ENCODE data around the gene MCUR1.
"Not testable (repeated sequence)": the region's sequence is repeated elsewhere in the genome, so short reads cannot be mapped to it uniquely, and the experiment has no call there.

Gene MCUR1, protein sequence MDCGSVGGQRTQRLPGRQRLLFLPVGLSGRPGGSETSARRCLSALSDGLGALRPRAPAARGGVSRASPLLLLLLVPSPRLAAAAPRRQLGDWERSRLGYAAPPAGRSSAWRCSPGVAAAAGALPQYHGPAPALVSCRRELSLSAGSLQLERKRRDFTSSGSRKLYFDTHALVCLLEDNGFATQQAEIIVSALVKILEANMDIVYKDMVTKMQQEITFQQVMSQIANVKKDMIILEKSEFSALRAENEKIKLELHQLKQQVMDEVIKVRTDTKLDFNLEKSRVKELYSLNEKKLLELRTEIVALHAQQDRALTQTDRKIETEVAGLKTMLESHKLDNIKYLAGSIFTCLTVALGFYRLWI

DNA sequence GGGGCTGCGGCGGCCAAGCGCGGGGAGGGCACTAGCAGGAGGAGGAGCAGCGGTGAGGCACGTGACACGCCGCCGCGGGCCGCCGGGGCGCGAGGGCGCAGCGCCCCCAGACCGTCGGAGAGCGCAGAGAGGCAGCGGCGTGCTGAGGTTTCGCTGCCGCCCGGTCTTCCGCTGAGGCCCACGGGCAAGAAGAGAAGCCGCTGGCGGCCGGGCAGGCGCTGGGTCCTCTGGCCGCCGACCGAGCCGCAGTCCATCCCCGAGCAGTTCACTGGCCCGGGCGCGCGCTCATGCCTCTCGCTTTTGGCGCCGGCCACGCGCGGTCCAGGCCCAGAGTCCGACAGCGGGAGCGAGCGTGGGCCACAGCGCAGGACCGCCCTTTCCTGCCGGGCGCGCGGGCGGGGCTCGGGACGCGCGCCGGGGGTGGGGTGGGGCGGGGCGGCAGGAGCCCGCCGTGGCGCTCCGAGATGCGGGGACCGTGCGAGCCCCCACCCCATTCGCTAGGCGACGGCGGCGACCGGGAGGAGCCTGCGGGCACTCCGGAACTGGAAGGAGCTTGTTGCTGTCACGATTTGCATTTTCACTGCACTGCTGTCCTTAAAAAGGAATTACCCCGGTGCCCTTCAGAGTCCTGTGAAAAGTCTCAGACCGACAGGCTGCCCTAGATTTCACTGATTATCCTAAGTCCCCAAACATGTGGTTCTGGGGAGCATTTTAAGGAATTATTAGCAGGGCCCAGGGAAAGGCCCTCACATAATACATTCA is at the start of gene MCUR1:
TSS of gene MCUR1 (minus strand) at position 382 of the 762 bp plus-strand sequence. CDS start at position 254, 128 bp downstream.
- DNase-seq (ENCODE audit: low read depth) = peak; percentile 50

DNA sequence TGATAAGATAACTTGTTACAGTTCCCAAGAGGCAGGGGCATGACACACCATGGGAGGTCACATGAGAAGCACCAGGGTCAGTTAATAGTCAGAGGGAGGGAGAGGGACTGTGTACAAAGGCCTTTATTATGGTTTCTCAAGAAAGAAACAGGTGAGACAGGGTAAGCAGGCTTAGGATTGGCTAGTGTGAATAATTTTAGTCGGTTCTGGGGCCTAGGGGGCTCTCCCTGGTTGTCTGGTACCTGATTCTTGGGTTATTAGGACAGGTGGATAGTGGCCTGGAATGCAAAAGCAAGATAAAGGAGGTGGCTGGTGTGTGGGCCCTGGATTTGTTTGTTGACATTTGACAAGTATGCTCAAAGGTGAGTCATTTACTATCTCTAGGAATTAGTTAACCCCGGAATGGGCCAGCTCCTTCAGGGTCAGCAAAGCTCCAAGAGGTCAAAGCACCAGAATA is 49.4 kb upstream of the MCUR1 start:
- no peak for DNase-seq (ENCODE audit: low read depth)

DNA sequence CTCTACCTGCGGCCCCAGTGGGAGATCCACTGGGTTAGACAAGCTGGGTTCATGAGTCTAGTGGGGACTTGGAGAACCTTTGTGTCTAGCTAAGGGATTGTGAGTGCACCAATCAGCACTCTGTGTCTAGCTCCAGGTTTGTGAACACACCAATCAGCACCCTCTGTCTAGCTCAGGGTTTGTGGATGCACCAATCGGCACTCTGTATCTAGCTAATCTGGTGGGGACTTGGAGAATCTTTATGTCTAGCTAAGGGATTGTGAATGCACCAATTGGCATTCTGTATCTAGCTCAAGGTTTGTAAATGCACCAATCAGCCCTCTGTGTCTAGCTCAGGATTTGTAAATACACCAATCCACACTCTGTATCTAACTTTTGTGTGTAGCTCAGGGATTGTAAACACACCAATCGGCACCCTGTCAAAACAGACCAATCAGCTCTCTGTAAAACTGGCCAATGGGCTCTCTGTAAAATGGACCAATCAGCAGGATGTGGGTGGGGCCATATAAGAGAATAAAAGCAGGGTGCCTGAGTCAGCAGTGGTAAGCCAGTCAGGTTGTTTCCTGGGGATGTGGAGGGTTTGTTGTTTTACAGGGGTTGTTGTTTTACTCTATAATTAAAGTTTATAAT is 46.3 kb upstream of the MCUR1 start:
- DNase-seq (ENCODE audit: low read depth) = not testable (repeated sequence)

DNA sequence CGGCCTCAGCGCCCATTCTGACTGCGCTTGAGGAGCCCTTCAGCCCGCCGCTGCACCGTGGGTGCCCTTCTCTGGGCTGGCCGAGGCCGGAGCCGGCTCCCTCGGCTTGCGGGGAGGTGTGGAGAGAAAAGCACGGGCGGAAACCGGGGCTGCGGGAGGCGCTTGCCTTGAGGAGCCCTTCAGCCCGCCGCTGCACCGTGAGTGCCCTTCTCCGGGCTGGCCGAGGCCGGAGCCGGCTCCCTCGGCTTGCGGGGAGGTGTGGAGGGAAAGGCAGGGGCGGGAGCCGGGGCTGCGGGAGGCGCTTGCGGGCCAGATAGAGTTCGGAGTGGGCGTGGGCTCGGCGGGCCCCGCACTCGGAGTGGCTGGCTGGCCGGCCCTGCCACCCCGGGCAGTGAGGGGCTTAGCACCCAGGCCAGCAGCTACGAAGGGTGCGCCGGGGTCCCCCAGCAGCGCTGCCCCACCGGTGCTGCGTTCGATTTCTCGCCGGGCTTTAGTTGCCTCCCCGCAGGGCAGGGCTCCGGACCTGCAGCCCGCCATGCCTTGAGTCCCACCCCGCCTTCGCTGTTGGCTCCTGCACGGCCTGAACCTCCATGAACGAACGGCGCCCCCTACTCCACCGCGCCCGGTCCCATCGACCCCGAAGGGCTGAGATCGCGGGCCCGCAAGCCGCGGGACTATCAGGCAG is 45.7 kb upstream of the MCUR1 start:
- no peak for DNase-seq (ENCODE audit: low read depth)

DNA sequence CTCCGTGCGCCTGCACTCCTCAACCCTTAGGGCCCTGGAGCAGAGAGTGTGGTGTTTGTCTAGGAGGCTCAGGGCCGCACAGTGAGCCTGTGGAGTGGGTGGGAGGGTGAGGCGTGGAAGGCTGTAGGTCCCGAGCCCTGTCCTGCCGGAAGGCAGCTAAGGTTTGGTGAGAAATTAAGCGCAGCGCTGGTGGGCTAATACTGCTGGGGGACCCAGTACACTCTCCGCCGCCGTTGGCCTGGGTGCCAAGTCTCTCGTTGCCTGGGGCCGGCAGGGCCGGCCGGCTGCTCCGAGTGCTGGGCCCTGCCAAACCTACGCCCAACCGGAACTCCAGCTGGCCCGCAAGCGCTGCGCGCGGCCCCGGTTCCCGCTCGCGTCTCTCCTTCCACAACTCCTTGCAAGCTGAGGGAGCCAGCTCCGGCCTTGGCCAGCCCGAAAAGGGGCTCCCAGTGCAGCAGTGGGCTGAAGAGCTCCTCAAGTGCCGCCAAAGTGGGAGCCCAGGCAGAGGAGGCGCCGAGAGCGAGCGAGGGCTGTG is 40.4 kb upstream of the MCUR1 start:
- DNase-seq (ENCODE audit: low read depth) = no peak

DNA sequence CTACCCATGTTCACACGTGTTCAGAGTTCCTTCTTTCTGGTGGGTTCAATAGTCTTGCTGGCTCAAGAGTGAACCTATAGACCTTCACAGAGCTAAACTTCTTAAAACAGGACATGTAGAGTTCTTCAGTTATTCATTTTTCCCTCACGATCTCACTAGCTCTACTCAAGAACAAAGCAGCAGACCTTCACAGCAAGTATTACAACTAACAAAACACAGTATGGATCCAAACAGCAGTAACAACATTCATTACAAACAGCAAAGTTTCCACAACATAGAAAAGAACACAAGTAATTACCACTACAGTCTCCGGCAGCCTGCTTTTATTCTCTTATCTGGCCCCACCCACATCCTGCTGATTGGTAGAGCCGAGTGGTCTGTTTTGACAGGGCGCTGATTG is 39.5 kb upstream of the MCUR1 start:
- no peak for DNase-seq (ENCODE audit: low read depth)

DNA sequence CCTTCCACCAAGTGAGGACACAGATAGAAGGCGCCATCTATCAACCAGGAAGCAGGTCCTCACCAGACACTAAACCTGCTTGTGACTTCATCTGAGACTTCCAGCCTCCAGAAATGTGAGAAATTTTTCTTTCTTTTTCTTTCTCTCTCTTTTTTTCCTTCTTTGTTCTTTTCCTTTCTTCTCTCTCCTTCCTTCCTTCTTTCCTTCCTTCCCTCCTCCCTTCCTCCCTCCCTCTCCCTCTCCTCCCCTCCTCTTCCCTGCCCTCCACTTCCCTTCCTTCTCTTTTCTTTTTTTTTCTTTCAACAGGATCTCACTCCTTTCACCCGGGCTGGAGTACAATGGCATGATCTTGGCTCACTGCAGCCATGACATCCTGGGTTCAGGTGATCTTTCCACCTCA is 37.4 kb upstream of the MCUR1 start:
- DNase-seq (ENCODE audit: low read depth) = no peak

DNA sequence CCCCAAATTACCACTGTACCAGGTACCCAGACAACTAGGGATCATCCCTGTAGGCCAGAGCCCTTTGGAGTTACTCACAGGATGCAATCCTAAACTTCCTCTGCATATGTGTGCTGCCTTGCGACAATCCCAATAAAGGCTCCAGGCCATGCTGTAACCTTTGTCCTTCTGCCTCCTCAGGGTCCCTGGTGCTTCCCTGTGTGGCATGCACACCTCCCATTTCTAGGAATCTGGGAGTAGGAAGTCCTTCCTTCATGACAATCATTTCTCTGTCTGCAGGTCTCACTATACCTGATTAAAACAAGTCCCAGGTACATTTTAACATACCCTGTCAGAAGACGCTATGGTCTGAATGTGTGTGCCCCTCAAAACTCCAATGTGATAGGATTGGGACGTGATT is 37.0 kb upstream of the MCUR1 start:
- no peak for DNase-seq (ENCODE audit: low read depth)

DNA sequence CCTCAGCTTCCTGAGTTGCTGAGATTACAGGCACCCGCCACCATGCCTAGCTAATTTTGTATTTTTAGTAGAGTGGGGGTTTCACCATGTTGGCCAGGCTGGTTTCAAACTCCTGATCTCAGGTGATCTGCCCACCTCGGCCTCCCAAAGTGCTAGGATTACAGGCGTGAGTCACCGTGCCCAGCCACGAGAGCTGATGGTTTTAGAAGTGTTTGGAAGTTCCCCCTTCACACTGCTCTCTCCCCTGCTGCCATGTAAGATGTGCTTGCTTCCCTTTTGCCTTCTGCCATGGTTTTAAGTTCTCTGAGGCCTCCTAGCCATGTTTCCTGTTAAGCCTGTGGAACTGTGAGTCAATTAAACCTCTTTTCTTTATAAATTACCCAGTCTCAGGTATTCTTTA is 36.3 kb upstream of the MCUR1 start:
- not testable (repeated sequence) for DNase-seq (ENCODE audit: low read depth)

DNA sequence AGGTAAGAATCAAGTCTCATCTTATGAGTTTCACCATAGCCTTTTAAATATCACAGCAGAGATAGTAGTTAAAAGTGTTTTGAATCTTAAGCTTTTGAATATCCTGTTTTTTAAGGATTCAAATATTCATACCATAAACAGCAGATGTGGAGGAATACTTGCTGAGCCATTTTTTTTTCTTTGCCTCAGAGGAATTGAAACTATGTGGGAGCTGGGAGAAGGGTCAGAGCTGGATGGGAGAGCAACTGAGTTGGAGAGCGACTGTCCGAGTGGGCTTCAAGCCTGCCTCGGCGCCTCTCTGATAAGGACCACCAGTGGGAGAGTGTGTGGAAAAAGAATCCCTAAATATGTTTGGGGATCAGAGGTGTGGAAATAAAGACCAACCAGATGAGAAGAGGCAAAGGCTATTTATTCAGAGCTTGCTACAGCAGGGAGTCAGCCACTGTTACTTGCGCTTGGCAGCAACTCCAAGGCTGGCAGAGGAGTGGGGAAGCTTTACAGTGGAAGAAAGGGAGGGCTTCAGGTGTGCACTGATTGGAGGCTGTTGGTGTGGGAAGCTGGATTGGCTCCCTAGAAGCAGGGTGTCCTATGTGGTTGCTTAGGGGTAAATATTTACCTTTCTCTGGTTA is 34.3 kb upstream of the MCUR1 start:
- no peak for DNase-seq (ENCODE audit: low read depth)

DNA sequence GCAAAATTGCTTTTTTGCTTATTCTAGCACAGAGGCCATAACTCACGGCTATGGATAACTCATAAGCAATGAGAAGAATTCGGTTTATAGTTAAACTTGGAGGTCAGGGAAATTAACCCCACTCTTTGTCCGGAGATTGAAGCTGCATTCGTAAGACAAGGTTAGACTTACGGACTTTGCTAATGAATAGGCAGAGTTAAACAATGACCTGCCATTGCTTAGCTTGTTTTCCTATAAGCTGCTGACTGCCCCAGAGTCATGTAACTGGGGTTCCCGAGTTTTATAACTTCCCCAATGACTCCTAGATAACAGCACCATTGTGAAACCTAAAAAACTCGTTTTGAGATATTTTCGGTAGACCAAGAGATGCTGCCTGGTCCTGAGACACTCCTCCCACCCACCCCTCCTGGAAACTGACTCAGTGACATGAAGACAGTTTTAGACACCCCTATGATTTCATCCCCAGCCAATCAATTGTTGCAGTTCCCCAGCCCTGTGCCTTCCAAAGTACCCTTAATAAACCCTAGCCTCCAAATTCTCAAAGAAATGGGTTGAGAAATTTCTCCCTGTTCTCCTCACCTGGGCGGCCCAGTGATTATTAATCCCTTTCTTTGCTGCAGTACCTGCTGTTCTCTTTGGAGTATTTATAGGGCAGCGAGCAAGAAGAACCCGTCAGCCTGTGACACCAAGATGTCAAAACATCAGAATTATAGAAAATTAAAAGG is 33.1 kb upstream of the MCUR1 start:
- DNase-seq (ENCODE audit: low read depth) = no peak

DNA sequence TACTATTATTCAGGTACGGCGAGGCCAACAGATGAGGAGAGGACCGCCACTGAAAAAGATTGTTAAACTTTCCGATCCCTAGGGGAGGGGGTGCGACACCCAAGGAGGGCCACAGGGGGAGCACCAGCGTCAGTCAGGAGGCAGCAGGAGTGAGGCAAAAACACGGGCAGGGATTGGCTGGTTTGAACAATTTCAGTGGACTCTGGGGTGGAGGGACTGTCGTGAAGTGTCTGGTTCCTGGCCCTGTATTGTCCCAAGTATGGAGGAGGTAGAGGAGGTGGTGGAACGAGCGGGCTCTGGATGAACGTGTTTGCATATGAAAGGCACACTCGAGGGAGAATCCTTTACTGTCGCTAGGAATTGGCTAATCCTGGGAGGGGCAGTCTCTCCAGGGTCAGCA is 32.5 kb upstream of the MCUR1 start:
- DNase-seq (ENCODE audit: low read depth) = no peak

DNA sequence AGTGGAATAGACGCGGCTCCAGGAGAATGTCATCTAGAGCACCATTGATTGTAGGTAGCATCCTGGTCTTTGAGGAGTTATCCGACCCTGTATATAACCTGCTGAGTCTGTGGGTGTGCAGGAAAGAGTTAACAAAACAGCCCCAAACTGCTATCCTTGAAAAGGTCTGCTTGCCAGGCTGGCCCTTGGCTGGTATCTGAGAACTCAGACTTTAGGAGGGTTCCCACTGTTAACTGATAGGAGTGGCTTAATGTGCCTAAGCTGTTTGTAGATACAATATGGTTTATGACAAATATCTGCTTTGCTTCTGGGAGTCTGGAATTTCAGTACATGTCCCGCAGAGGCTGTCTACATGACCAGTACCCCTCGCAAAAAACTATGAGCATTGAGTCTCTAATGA is 27.6 kb upstream of the MCUR1 start:
- DNase-seq (ENCODE audit: low read depth) = no peak

DNA sequence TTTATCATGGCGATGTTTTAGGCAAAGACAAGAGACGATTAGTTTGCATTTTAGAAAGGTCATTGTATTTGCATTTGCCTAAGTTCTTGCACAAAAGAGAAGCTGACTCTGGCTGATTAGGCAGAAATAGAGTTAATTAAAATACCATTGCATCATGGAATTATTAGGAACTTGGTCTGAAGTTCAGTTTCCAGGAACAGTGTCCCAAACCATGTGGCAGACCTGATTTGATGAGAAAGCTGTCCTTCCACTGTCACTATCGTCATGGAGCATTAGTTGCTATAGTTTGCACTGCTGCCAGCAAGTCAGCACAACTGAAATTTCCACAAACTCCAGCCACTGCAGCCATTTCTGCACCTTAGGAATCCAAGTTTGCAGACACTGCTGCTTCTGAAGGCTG is 24.3 kb upstream of the MCUR1 start:
- DNase-seq (ENCODE audit: low read depth) = no peak

DNA sequence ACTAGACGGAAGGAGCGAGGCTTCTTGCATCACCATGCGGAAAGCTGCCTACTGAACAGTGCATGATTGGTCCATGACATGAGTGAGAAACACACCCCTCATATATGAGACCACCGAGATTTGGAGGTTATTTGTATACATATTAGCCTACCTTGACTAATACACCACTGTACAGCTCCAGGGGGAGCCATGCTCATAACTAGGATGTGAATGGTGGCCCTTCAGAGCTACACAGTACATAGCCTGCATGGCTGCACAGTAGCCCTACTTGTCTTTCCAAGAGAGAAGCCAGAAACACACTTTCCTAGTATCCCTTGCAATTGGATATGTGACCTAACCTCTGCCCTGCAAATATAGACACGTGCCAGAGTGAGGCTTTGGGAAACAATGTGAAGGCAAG is 21.8 kb upstream of the MCUR1 start:
- no peak for DNase-seq (ENCODE audit: low read depth)

DNA sequence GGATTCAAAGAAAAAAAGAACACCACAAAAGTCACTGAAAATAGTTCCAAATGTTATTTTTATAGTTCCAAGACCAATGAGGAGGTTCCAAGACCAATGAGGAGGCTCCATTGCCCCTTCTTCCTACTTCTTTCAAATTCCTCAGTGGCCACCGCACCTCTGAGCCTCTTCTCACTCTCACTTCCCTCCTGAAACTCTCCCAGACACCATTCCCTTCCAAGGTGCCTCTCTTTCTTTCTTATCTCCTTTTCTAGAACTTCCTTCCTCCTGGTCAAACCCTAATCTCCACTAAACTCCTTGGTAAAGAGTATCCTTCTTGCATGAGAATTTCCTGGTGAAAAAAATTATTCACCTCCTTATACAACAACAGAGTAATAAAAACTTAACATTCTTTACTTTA is 20.4 kb upstream of the MCUR1 start:
- no peak for DNase-seq (ENCODE audit: low read depth)

DNA sequence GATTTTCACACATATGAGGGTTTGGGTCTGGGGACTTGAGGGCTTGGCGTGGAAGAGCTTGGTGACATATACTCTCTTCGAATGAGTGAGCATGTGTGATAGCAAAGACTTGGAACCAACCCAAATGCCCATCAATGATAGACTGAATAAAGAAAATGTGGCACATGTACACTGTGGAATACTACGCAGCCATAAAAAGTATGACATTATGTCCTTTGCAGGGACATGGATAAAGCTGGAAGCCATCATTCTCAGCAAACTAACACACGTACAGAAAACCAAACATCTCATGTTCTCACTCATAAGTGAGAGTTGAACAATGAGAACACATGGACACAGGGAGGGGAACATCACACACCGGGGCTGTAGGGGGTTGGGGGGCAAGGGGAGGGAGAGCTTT is 19.7 kb upstream of the MCUR1 start:
- DNase-seq (ENCODE audit: low read depth) = not testable (repeated sequence)

DNA sequence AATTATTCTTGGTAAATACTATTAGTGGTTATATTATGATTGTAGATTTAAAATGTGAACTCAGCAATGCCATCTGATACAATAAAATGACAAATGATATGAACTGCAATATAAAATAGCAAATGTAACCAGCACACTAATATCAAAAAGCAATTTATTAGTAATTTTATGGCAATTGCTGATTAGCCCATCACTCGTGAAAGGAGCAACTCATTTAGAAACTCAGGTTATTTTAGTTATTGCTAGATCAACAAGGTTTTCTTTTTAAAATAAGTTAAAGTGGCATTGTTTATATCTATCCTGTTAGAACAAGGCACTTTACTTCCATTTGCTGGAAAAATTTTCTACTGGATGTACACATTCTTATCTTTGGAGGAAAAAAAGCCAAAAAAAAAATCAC is 18.4 kb upstream of the MCUR1 start:
- DNase-seq (ENCODE audit: low read depth) = no peak

DNA sequence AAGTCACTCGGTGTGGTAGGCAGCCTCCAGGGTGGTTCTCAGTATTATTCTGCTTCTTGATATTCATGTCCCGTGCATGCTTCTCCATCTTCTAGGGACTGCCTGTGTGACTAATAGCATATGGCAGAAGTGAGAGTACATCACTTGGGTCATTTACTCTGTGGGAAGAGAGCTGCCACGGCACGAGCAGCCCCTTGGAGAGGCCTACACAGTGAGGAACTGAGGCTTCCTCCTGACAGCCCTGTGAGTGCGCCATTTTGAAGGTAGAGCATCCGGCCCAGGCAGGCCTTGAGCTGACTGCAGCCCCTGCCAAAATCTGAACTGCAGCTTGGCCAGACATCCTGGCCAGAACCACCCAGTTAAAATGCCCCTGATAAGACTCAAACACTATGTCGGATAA is 17.3 kb upstream of the MCUR1 start:
- DNase-seq (ENCODE audit: low read depth) = no peak

DNA sequence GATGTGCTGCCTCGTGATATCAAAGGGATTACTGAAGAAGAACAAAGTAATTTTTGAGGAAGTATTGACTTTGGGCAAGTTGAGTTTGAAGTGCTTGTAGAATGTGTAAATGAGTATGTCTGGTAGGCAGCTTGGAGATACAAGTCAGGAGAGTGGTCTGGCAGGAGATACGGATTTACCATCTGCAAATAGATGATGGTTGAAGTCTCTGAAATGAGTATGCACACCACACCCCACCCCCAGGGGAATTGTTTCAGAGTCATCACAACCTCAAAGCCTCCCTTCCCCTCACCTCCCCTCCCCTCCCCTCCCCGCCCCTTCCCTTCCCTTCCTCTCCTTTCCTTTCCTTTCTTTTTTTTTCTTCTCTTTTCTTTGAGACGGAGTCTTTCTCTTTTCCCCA is 16.4 kb upstream of the MCUR1 start:
- no peak for DNase-seq (ENCODE audit: low read depth)

DNA sequence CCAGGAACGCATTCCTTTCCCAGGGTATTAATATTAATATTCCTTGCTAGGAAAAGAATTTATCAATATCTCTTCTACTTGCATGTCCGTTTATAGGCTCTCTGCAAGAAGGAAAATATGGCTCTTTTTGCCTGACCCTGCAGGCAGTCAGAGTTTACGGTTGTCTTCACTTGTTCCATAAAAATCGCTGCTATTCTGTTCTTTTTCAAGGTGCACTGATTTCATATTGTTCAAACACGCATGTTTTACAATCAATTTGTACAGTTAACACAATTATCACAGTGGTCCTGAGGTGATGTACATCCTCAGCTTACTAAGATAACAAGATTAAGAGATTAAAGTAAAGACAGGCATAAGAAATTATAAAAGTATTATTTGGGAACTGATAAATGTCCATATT is 15.1 kb upstream of the MCUR1 start:
- DNase-seq (ENCODE audit: low read depth) = not testable (repeated sequence)
